Stimulated activated CD8-positive, alpha-beta memory T cell treated with anti-CD3 and anti-CD28 coated beads, Interleukin-12 subunit alpha, Interleukin-12 subunit beta, amount 100 ng/mL, for 24 hours (primary cell): ENCODE results near the gene MRPS15.

Source experiments
- DNase-seq: peaks from one replicate; pipeline ENCODE4 v3.0.0-alpha.2; 2020; ENCODE audit errors: extremely low read depth

MRPS15 gene

DNA sequence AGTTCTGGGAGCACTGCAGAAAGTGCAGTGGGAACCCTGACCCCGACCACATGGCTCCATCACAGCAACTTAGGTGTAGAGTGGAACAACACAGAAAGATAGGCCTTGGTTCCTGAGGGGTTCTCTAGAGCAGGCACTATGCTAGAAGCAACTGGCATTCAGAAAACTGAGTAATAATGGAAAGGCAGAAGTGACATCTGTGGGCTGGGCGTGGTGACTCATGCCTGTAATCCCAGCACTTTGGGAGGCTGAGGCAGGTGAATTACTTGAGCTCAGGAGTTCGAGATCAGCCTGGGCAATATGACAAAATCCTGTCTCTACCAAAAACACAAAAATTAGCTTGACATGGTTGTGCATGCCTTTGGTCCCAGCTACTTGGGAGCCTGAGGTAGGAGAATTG is 5.3 kb downstream of the MRPS15 start:
- DNase-seq: no peak

DNA sequence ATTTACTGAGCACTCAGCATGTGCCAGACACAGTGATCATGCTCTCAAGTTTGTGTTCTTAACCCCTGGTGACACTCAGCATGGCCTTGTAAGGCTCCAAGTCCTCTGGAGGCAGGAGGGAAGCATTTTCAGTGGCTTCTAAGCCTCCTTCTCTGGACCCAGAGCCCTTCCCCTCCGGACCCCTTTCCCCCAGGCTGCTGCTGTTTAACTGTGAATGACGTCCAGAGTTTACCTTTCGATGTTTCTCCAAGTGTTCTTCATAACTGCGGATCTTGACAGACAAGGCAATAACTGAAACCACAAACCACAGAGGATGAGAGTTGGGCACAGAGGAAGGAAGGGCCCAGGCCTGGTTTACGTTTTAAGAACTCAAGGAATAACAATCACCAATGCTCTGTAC is 6.5 kb downstream of the MRPS15 start:
- no peak for DNase-seq

- DNase-seq: no peak
Measured at GRCh38 chr1:36456391-36456928, 7.7 kb downstream of the MRPS15 start.

- DNase-seq: no peak
Measured at GRCh38 chr1:36455386-36455785, 8.8 kb downstream of the MRPS15 start.

GRCh38 chr1:36453600-36454388 is 10.4 kb downstream of the MRPS15 start:
- DNase-seq: no peak

- no peak for DNase-seq
Measured at GRCh38 chr1:36453051-36453450, 11.1 kb downstream of the MRPS15 start.

GRCh38 chr1:36450919-36451305 is 13.3 kb downstream of the MRPS15 start:
- DNase-seq: no peak

- DNase-seq: peak; percentile 58
Measured at GRCh38 chr1:36450270-36450918, 13.8 kb downstream of the MRPS15 start, which contains the start of gene OSCP1. Gene OSCP1 (minus strand): TSS chr1:36450451. CDS start chr1:36450369, 82 bp downstream.

GRCh38 chr1:36448530-36449056 is 15.6 kb downstream of the MRPS15 start:
- DNase-seq: no peak

DNA sequence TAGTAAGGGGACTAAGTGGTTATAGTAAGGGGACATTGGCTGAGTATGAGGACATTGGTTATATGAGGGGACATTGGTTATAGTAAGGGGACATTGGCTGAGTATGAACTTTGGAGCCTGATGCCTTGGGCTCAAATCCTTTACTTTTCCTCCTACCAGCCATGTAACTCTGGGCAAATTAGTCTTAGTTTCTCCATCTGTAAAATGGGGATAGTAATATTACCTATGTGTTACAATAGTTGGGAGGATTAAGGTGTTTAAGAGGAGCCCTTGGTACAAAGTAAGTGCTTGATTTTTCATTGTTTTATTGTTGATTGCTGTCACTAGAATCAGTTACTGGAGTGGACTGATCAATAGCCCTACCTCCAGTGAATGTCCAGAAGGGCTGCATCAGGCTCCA is 16.7 kb downstream of the MRPS15 start:
- DNase-seq: no peak

- no peak for DNase-seq
Measured at GRCh38 chr1:36446746-36447145, 17.4 kb downstream of the MRPS15 start.

DNA sequence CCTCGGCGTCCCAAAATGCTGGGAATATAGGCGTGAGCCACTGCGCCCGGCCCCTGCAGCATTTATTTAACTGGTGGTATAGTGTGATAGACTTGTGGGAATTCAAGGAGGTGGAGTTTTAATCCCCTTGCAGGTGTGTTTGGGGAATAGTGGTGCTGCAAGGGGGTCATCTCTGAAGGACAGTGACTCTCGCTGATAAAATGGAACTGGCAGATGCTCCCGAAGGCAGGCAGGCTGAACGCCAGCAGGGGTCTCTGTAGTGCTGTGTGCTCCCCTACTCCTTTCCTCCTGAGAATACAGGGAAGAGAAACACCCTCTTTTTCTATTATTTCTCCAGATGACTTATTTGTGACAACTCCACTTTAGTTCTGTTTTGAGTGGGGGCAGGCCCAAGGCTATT is 17.9 kb downstream of the MRPS15 start:
- no peak for DNase-seq

GRCh38 chr1:36443297-36443696 is 20.9 kb downstream of the MRPS15 start:
- DNase-seq: no peak

- no peak for DNase-seq
Measured at GRCh38 chr1:36442337-36442736, 21.8 kb downstream of the MRPS15 start.

- no peak for DNase-seq
Measured at GRCh38 chr1:36440646-36441045, 23.5 kb downstream of the MRPS15 start.

DNA sequence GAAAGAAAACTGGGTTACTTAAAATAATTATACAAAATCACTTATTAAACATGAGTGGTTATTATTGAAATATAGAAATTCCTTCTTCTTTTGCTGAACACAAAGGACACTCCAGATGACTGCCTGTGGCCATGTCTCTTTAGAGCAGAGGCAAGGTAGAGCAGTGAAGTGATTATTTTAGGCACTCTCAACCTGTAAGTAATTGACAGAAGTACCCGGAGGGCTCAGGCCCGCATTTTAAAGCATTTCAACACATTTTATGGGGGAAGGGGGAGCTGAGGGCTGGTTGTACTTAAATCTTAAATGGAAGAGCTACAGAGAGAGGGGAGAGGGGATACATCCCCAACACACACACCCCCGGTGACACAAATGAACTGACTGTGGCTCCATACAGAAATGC is 24.1 kb downstream of the MRPS15 start:
- DNase-seq: no peak

DNA sequence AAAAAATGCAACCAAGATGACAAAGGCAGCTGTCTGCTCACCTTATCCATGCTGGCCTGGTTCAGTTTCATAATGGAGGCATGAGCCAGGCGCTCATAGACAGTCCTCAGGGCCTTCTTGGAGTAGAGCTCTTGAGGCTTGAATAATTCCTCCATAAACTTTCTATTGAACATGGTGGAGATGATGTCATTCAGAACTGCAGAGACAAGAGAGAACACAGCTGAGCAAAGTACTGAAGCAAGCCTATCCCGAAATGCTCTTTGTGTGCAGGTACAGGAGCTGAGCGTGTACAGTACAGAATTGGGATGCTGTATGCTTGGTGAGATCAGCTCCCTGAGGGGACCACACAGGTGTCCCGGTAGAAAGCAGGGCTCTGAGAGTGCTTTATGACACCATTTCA is 25.5 kb downstream of the MRPS15 start:
- no peak for DNase-seq

- no peak for DNase-seq
Measured at GRCh38 chr1:36436821-36437220, 27.4 kb downstream of the MRPS15 start.

DNA sequence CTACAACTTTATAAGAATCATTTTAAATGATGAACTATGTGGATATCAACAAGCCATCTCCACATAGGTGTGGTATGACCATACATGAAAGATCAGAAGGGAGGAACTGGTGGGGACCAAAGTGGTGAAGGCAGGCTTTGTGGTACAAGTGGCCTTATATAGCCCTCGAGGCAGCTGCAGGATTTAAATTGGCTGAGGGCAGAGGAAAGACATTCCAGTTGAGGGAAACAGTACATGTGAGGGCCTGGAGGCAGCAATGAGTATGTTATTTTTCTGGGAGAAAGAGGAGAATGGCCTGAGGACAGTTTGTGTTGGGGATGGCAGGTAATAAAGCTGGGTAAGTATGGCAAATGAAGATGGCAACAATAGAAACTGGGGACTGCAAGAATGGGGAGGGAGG is 31.1 kb downstream of the MRPS15 start:
- no peak for DNase-seq

DNA sequence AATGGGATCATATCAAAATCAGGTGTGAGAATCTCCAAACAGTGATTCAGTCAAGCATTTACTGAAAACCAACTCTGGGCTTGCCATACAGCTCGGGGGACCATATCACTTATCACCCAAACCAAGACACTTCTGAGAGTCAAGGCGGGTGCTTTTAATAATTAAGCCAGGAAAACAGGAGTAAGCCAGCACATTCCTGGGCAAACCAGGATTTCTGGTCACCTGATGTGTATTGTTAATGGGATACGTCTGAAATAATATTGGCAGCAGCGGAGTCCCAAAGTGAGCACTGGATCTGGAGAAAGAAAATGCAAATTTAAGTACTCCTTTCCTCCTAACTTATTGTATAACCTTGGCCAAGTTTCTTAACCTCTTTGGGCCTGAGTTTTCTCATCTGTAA is 31.6 kb downstream of the MRPS15 start:
- DNase-seq: no peak

DNA sequence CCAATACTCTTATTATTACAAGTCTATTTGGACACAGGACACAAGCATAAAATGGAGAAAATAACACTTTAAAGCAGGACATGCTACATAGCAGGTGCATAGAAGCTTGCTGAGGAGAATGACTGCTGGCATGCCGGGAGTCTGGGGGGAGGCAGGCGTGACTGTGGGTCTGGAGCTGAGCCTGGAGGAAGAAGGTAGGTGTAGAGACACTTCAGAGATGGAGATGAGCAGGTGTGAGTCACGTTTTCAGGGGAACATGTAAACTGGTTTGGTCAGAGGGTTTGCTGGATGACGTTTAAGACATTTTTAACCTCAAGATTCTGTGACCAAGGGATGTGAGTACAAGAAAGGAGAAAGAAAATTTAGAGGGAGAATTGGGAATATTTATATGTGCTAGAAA is 38.4 kb downstream of the MRPS15 start:
- DNase-seq: no peak

GRCh38 chr1:36421649-36422048 is 42.5 kb downstream of the MRPS15 start:
- DNase-seq: no peak

DNA sequence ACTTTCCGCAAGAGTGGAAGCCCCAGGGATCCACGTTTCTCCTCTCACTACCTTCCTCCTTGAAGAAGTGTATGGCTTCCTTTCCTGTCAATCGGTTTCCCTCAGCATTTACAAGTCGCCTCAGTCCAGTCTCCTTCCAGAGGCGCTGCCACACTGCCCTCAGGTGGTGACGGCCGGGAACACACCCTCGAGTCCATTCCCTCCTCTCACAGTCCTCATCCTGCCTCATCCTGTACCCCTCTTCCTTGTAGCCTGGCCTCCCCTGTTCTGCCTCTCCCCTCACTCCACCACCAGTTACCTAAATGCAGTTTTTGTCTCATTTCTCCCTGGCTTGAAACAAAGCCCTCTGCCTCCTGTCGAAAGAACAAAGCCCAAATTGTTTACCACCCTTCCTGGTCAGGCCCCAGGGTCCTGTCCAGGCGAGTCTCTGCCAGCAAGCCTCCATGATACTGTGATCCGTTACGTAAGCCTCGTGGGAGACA is 43.3 kb downstream of the MRPS15 start:
- peak; percentile 63 for DNase-seq
